Measurements from ENCODE around the gene LAMB1. TPM values are rescaled to one million over a fixed set of nuclear protein-coding genes. Genes with fewer than 3 reads are reported as not detected.

LAMB1 gene
- total RNA-seq, 1 donor from 2014 or later = 60.0 TPM

DNA sequence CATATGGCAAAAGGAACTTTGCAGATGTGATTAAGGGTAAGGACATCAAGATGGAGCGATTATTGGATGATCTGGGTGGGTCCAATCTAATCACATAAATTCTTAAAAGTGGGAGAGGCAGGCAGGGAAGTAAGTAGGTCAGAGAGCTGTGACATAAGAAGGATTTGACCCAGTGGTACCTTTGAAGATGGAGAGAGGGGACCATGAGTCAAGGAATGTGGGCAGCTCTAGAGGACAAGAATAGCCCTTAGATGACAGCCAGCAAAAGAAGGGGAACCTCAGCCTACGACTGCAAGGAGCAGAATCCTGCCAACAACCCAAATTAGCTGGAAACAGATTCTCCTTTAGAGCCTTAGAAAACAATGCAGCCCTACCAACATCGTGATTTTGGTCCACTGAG lies 34.5 kb downstream of the LAMB1 start:
- Histone ChIP-seq H3K27ac (replicated peaks) (peak overlapping the region; percentile 91), H3K36me3 (peaks cover 30% of the 10 kb centered on the region), H3K4me3 (no peak overlapping the region), H3K9me3 (replicated peaks) (no peaks in the 10 kb centered on the region), H3K4me1 (peaks cover 79% of the 10 kb centered on the region), H3K27me3 (ENCODE audit: low read depth) (no peaks in the 10 kb centered on the region)
- TF ChIP-seq, protein P1, sequence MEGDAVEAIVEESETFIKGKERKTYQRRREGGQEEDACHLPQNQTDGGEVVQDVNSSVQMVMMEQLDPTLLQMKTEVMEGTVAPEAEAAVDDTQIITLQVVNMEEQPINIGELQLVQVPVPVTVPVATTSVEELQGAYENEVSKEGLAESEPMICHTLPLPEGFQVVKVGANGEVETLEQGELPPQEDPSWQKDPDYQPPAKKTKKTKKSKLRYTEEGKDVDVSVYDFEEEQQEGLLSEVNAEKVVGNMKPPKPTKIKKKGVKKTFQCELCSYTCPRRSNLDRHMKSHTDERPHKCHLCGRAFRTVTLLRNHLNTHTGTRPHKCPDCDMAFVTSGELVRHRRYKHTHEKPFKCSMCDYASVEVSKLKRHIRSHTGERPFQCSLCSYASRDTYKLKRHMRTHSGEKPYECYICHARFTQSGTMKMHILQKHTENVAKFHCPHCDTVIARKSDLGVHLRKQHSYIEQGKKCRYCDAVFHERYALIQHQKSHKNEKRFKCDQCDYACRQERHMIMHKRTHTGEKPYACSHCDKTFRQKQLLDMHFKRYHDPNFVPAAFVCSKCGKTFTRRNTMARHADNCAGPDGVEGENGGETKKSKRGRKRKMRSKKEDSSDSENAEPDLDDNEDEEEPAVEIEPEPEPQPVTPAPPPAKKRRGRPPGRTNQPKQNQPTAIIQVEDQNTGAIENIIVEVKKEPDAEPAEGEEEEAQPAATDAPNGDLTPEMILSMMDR (IDR thresholded peaks at IDR 0.05; ENCODE audit: borderline replicate concordance) = no peak
- DNase-seq = no peak
- intact Hi-C loops (cut with micrococcal nuclease) = no loop called here

DNA sequence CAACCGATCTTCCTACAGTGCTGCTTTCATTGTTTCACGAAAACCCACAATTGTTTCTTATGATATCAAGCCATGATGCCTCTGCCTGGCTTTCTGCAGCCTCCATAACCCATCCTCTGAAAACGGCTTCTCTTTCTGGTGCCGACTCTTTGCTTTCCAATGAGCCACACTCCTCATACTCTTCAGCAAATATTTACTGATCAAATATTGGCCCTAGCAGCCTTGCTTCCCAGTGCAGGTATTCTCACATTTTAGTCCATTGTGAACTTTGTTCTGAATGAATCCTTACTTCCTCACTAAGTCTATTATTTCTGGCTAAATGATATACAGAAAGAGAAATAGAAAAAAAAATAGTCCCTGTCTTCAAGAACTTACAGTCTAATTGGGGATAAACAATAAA lies 35.5 kb downstream of the LAMB1 start:
- TF ChIP-seq, protein P1 (IDR thresholded peaks at IDR 0.05; ENCODE audit: borderline replicate concordance) = no peak
- H3K27me3 ChIP-seq (ENCODE audit: low read depth) = no peaks in the 10 kb centered on the region
- peak overlapping the region; percentile 91 for H3K27ac ChIP-seq (replicated peaks)
- H3K9me3 ChIP-seq (replicated peaks) = no peaks in the 10 kb centered on the region
- H3K4me3 ChIP-seq = no peak overlapping the region
- no peak for DNase-seq
- H3K36me3 ChIP-seq = peaks cover 40% of the 10 kb centered on the region
- intact Hi-C loops (cut with micrococcal nuclease) = no loop called here
- H3K4me1 ChIP-seq = peaks cover 71% of the 10 kb centered on the region

DNA sequence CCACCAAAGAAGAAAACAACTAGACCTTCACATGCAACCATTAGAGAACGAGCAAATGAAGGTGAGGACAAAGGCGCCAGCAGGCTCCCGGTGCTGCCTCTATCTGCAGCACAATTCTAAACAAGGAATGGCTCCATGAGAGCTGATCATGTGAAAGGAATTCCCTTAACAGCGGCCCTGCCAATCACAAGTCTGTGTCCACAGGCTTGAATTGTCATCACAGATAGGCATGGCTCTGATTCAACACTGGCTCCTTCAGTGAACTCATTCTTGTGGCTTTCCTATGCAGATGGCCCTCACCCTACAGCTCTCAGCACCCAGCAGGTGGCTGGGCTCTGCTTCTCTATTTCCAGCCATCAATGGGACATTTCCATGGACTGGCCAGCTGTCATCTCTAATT lies 36.2 kb downstream of the LAMB1 start:
- no peaks in the 10 kb centered on the region for H3K27me3 ChIP-seq (ENCODE audit: low read depth)
- TF ChIP-seq, protein P1 (IDR thresholded peaks at IDR 0.05; ENCODE audit: borderline replicate concordance) = peak; percentile 52
- no peaks in the 10 kb centered on the region for H3K9me3 ChIP-seq (replicated peaks)
- H3K36me3 ChIP-seq = peaks cover 43% of the 10 kb centered on the region
- no peak overlapping the region for H3K4me3 ChIP-seq
- peaks cover 71% of the 10 kb centered on the region for H3K4me1 ChIP-seq
- H3K27ac ChIP-seq (replicated peaks) = peak overlapping the region; percentile 91
- peak; percentile 41 for DNase-seq
- intact Hi-C loops (cut with micrococcal nuclease) = no loop called here

DNA sequence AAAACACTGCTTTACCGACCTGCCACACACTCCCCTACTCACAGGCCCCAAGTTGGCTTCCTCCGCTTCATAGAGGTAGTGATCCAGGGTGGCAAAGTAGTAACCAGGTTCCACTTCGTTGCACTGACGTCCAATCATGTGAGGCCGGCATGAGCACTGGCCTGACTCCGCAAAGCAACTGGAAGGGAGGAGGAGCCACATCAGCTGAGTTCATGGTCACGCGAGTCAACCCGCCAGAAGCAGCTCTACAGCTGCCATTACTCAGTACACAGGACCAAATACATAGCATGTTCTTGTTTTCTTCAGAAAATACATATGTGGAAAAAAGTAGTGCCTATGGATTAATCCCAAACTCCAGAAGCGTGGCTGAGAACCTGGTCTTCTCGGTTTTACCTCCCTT lies 38.5 kb downstream of the LAMB1 start:
- intact Hi-C loops (cut with micrococcal nuclease) = no loop called here
- H3K4me1 ChIP-seq = peaks cover 66% of the 10 kb centered on the region
- peak overlapping the region; percentile 76 for H3K27ac ChIP-seq (replicated peaks)
- DNase-seq = no peak
- H3K9me3 ChIP-seq (replicated peaks) = no peaks in the 10 kb centered on the region
- H3K36me3 ChIP-seq = peaks cover 60% of the 10 kb centered on the region
- TF ChIP-seq, protein P1 (IDR thresholded peaks at IDR 0.05; ENCODE audit: borderline replicate concordance) = no peak
- no peak overlapping the region for H3K4me3 ChIP-seq
- H3K27me3 ChIP-seq (ENCODE audit: low read depth) = no peaks in the 10 kb centered on the region

DNA sequence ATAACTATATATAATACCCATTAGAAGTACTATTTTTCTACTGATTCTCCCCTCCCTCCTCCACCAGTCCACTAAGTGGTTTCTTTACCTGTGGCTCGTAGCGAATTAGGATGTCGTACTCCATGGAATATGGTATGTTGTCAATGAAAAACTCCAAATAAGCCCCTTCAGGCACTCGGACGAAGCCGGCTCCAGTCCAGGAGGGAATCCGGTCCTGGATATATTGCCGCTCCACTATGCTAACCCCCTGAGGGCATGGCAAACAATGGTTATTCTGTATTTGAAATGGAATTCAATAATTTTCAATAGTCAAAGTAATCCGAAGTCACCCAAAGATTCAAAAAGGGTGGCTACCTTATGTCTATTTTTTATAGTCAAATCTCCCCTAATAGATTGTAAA lies 40.1 kb downstream of the LAMB1 start:
- TF ChIP-seq, protein P1 (IDR thresholded peaks at IDR 0.05; ENCODE audit: borderline replicate concordance) = no peak
- H3K36me3 ChIP-seq = peaks cover 66% of the 10 kb centered on the region
- H3K4me1 ChIP-seq = peaks cover 59% of the 10 kb centered on the region
- H3K9me3 ChIP-seq (replicated peaks) = no peaks in the 10 kb centered on the region
- H3K27ac ChIP-seq (replicated peaks) = peak overlapping the region; percentile 76
- no peaks in the 10 kb centered on the region for H3K27me3 ChIP-seq (ENCODE audit: low read depth)
- intact Hi-C loops (cut with micrococcal nuclease) = no loop called here
- no peak overlapping the region for H3K4me3 ChIP-seq
- no peak for DNase-seq

DNA sequence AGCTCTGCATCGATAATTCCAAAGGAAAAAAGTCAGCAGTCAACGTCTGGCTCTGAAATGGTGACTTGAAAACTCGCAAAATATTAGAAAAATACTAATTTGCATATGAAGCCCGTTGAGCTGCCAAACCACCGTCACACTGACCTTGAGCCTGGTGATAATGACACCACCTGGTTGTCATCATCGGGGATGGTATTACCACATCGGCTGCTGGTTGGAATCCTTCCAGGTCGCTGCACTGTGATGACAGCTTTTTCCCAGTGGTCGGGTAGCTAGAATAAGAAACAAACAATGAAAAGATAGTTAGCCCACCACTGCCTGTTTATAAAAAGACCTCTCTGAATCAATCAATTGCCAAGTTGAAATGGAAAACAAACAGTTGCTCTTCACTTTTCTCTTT lies 41.6 kb downstream of the LAMB1 start:
- intact Hi-C loops (cut with micrococcal nuclease) = no loop called here
- Histone ChIP-seq H3K4me3 (no peak overlapping the region), H3K27ac (replicated peaks) (peak overlapping the region; percentile 76), H3K36me3 (peaks cover 74% of the 10 kb centered on the region), H3K27me3 (ENCODE audit: low read depth) (no peaks in the 10 kb centered on the region), H3K9me3 (replicated peaks) (no peaks in the 10 kb centered on the region), H3K4me1 (peaks cover 55% of the 10 kb centered on the region)
- TF ChIP-seq, protein P1 (IDR thresholded peaks at IDR 0.05; ENCODE audit: borderline replicate concordance) = no peak
- peak; percentile 76 for DNase-seq

Data from left ventricle myocardium inferior (tissue), 1 donor.